OCI-LY7 (cell line): ENCODE results near the gene NSG1.

Experiments used
- EZH2phosphoT487 ChIP-seq: fragments of 200-600 bp; sonication (generic); IDR thresholded peaks from 2 replicates; pipeline ENCODE4 v1.6.1; 2018; ENCODE audit warnings: low read depth, borderline replicate concordance, mild to moderate bottlenecking, mixed run types, antibody characterized with exemption, low read length, moderate library complexity, mixed read lengths
- TF ChIP-seq, protein P1 (sequence below): fragments of 200-600 bp; sonication (generic); conservative IDR thresholded peaks from 2 replicates; pipeline ENCODE4 v1.5.1; 2014; ENCODE audit warnings: mild to moderate bottlenecking, antibody characterized with exemption, low read length, moderate library complexity, mixed read lengths

DNA sequence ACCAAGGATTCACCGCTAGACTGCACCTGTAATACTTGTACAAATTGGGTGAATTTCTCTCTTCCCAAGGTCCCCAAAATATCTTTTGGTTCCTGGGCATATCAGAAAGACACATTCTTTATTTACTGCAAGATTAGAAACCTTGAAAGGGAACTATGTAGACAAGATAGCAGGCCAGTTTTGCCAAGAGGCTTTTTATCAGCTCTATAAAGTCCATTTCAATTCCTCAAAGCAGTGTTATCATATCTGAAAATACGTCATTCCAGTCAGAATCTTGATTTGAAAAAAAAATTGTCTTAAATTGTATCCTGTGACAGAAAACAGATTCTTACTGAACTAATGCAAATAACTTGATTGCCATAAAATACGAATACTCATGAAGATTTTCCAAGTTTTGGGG lies 37.0 kb upstream of the NSG1 start:
- TF ChIP-seq, protein P1, sequence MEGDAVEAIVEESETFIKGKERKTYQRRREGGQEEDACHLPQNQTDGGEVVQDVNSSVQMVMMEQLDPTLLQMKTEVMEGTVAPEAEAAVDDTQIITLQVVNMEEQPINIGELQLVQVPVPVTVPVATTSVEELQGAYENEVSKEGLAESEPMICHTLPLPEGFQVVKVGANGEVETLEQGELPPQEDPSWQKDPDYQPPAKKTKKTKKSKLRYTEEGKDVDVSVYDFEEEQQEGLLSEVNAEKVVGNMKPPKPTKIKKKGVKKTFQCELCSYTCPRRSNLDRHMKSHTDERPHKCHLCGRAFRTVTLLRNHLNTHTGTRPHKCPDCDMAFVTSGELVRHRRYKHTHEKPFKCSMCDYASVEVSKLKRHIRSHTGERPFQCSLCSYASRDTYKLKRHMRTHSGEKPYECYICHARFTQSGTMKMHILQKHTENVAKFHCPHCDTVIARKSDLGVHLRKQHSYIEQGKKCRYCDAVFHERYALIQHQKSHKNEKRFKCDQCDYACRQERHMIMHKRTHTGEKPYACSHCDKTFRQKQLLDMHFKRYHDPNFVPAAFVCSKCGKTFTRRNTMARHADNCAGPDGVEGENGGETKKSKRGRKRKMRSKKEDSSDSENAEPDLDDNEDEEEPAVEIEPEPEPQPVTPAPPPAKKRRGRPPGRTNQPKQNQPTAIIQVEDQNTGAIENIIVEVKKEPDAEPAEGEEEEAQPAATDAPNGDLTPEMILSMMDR: no peak
- no peak for TF ChIP-seq EZH2phosphoT487
